ENCODE measurements around the gene NME4. TPM values are rescaled to one million over a fixed set of nuclear protein-coding genes. Genes with fewer than 3 reads are reported as not detected.

NME4 gene
- polyA plus RNA-seq, 2 donors = 40.3 to 41.9 TPM

GRCh38 chr16:392450-393030 is 4.5 kb upstream of the NME4 start:
- WGBS, 2 donors = 89 to 94% methylated on average over 7 of the region's 7 CpGs
- Histone ChIP-seq H3K36me3 (ENCODE audit: control insufficient read depth in 2 of 2, insufficient read depth in 2 of 2, low read length in 1 of 2) (no peaks in the 10 kb centered on the region), H3K9me3 (ENCODE audit: control insufficient read depth in 2 of 2, insufficient read depth in 1 of 2, low read depth in 1 of 2, low read length in 1 of 2) (peaks cover 0 to 4% of the 10 kb centered on the region in 2 donors), H3K4me3 (ENCODE audit: low read depth in 1 of 2, low read length in 2 of 2) (no peak overlapping the region), H3K27me3 (ENCODE audit: control insufficient read depth in 1 of 2, insufficient read depth in 2 of 2, low read length in 2 of 2) (no peaks in the 10 kb centered on the region), H3K4me1 (ENCODE audit: control insufficient read depth in 2 of 2, insufficient read depth in 2 of 2, low read length in 1 of 2) (no peaks in the 10 kb centered on the region), H3K27ac (ENCODE audit: low read depth in 2 of 2, low read length in 1 of 2) (no peak overlapping the region)

- WGBS, 2 donors = 31 to 41% methylated on average over 3 of the region's 3 CpGs
- H3K9me3 ChIP-seq (ENCODE audit: control insufficient read depth in 2 of 2, insufficient read depth in 1 of 2, low read depth in 1 of 2, low read length in 1 of 2) = peaks cover 0 to 4% of the 10 kb centered on the region in 2 donors
- no peaks in the 10 kb centered on the region for H3K36me3 ChIP-seq (ENCODE audit: control insufficient read depth in 2 of 2, insufficient read depth in 2 of 2, low read length in 1 of 2)
- no peak overlapping the region for H3K4me3 ChIP-seq (ENCODE audit: low read depth in 1 of 2, low read length in 2 of 2)
- H3K27ac ChIP-seq (ENCODE audit: low read depth in 2 of 2, low read length in 1 of 2) = no peak overlapping the region
- H3K27me3 ChIP-seq (ENCODE audit: control insufficient read depth in 1 of 2, insufficient read depth in 2 of 2, low read length in 2 of 2) = no peaks in the 10 kb centered on the region
- peaks cover 0 to 10% of the 10 kb centered on the region in 2 donors for H3K4me1 ChIP-seq (ENCODE audit: control insufficient read depth in 2 of 2, insufficient read depth in 2 of 2, low read length in 1 of 2)
Measured at GRCh38 chr16:396199-396598, 800 bp upstream of the NME4 start.

- peaks cover 0 to 10% of the 10 kb centered on the region in 2 donors for H3K4me1 ChIP-seq (ENCODE audit: control insufficient read depth in 2 of 2, insufficient read depth in 2 of 2, low read length in 1 of 2)
- H3K4me3 ChIP-seq (ENCODE audit: low read depth in 1 of 2, low read length in 2 of 2) = peak overlapping the region; percentile 12 to 62
- H3K9me3 ChIP-seq (ENCODE audit: control insufficient read depth in 2 of 2, insufficient read depth in 1 of 2, low read depth in 1 of 2, low read length in 1 of 2) = peaks cover 0 to 4% of the 10 kb centered on the region in 2 donors
- H3K27me3 ChIP-seq (ENCODE audit: control insufficient read depth in 1 of 2, insufficient read depth in 2 of 2, low read length in 2 of 2) = no peaks in the 10 kb centered on the region
- 6% methylated on average over 22 of the region's 22 CpGs for WGBS, 2 donors
- H3K27ac ChIP-seq (ENCODE audit: low read depth in 2 of 2, low read length in 1 of 2) = peak overlapping the region; percentile 59 to 61
- no peaks in the 10 kb centered on the region for H3K36me3 ChIP-seq (ENCODE audit: control insufficient read depth in 2 of 2, insufficient read depth in 2 of 2, low read length in 1 of 2)
Measured at GRCh38 chr16:396605-397004, 394 bp upstream of the NME4 start.

- H3K4me1 ChIP-seq (ENCODE audit: control insufficient read depth in 2 of 2, insufficient read depth in 2 of 2, low read length in 1 of 2) = peaks cover 0 to 10% of the 10 kb centered on the region in 2 donors
- no peak overlapping the region for H3K4me3 ChIP-seq (ENCODE audit: low read depth in 1 of 2, low read length in 2 of 2)
- H3K36me3 ChIP-seq (ENCODE audit: control insufficient read depth in 2 of 2, insufficient read depth in 2 of 2, low read length in 1 of 2) = no peaks in the 10 kb centered on the region
- H3K27ac ChIP-seq (ENCODE audit: low read depth in 2 of 2, low read length in 1 of 2) = peak overlapping the region in 1 of 2 donors; percentile 40
- no peaks in the 10 kb centered on the region for H3K27me3 ChIP-seq (ENCODE audit: control insufficient read depth in 1 of 2, insufficient read depth in 2 of 2, low read length in 2 of 2)
- no peaks in the 10 kb centered on the region for H3K9me3 ChIP-seq (ENCODE audit: control insufficient read depth in 2 of 2, insufficient read depth in 1 of 2, low read depth in 1 of 2, low read length in 1 of 2)
- 26 to 40% methylated on average over 21 to 29 of the region's 29 CpGs for WGBS, 2 donors
Measured at GRCh38 chr16:397736-398332, 835 bp downstream of the NME4 start.

- Histone ChIP-seq H3K9me3 (ENCODE audit: control insufficient read depth in 2 of 2, insufficient read depth in 1 of 2, low read depth in 1 of 2, low read length in 1 of 2) (no peaks in the 10 kb centered on the region), H3K4me3 (ENCODE audit: low read depth in 1 of 2, low read length in 2 of 2) (no peak overlapping the region), H3K36me3 (ENCODE audit: control insufficient read depth in 2 of 2, insufficient read depth in 2 of 2, low read length in 1 of 2) (no peaks in the 10 kb centered on the region), H3K27me3 (ENCODE audit: control insufficient read depth in 1 of 2, insufficient read depth in 2 of 2, low read length in 2 of 2) (no peaks in the 10 kb centered on the region), H3K4me1 (ENCODE audit: control insufficient read depth in 2 of 2, insufficient read depth in 2 of 2, low read length in 1 of 2) (peaks cover 0 to 10% of the 10 kb centered on the region in 2 donors), H3K27ac (ENCODE audit: low read depth in 2 of 2, low read length in 1 of 2) (peak overlapping the region in 1 of 2 donors; percentile 40)
- 80 to 81% methylated on average over 22 to 24 of the region's 24 CpGs for WGBS, 2 donors
Measured at GRCh38 chr16:398561-399339, 1.8 kb downstream of the NME4 start.

GRCh38 chr16:399340-400019 is 2.5 kb downstream of the NME4 start:
- H3K4me1 ChIP-seq (ENCODE audit: control insufficient read depth in 2 of 2, insufficient read depth in 2 of 2, low read length in 1 of 2) = peaks cover 0 to 10% of the 10 kb centered on the region in 2 donors

GRCh38 chr16:400061-400591 is 3.1 kb downstream of the NME4 start:
- Histone ChIP-seq H3K4me3 (ENCODE audit: low read depth in 1 of 2, low read length in 2 of 2) (peak overlapping the region; percentile 78 to 85), H3K36me3 (ENCODE audit: control insufficient read depth in 2 of 2, insufficient read depth in 2 of 2, low read length in 1 of 2) (no peaks in the 10 kb centered on the region), H3K27me3 (ENCODE audit: control insufficient read depth in 1 of 2, insufficient read depth in 2 of 2, low read length in 2 of 2) (no peaks in the 10 kb centered on the region), H3K9me3 (ENCODE audit: control insufficient read depth in 2 of 2, insufficient read depth in 1 of 2, low read depth in 1 of 2, low read length in 1 of 2) (no peaks in the 10 kb centered on the region), H3K27ac (ENCODE audit: low read depth in 2 of 2, low read length in 1 of 2) (peak overlapping the region; percentile 38 to 89), H3K4me1 (ENCODE audit: control insufficient read depth in 2 of 2, insufficient read depth in 2 of 2, low read length in 1 of 2) (peaks cover 0 to 10% of the 10 kb centered on the region in 2 donors)
- 53 to 71% methylated on average over 10 of the region's 10 CpGs for WGBS, 2 donors

More at GRCh38 chr16:399340-400019, 2.5 kb downstream of the NME4 start:
- no peaks in the 10 kb centered on the region for H3K27me3 ChIP-seq (ENCODE audit: control insufficient read depth in 1 of 2, insufficient read depth in 2 of 2, low read length in 2 of 2)
- no peaks in the 10 kb centered on the region for H3K36me3 ChIP-seq (ENCODE audit: control insufficient read depth in 2 of 2, insufficient read depth in 2 of 2, low read length in 1 of 2)
- H3K4me3 ChIP-seq (ENCODE audit: low read depth in 1 of 2, low read length in 2 of 2) = no peak overlapping the region
- WGBS, 2 donors = 76 to 80% methylated on average over 22 of the region's 22 CpGs
- H3K9me3 ChIP-seq (ENCODE audit: control insufficient read depth in 2 of 2, insufficient read depth in 1 of 2, low read depth in 1 of 2, low read length in 1 of 2) = no peaks in the 10 kb centered on the region
- no peak overlapping the region for H3K27ac ChIP-seq (ENCODE audit: low read depth in 2 of 2, low read length in 1 of 2)

GRCh38 chr16:401468-402348 is 4.7 kb downstream of the NME4 start, which contains the start of gene DECR2:
TSS of gene DECR2 (plus strand) at chr16:401885. CDS start at chr16:401964, 79 bp downstream.
- Histone ChIP-seq H3K9me3 (ENCODE audit: control insufficient read depth in 2 of 2, insufficient read depth in 1 of 2, low read depth in 1 of 2, low read length in 1 of 2) (no peaks in the 10 kb centered on the region), H3K27me3 (ENCODE audit: control insufficient read depth in 1 of 2, insufficient read depth in 2 of 2, low read length in 2 of 2) (no peaks in the 10 kb centered on the region), H3K27ac (ENCODE audit: low read depth in 2 of 2, low read length in 1 of 2) (peak within 1 kb of the TSS; percentile 92 to 97), H3K4me1 (ENCODE audit: control insufficient read depth in 2 of 2, insufficient read depth in 2 of 2, low read length in 1 of 2) (peaks cover 0 to 10% of the 10 kb centered on the region in 2 donors), H3K4me3 (ENCODE audit: low read depth in 1 of 2, low read length in 2 of 2) (peak within 1 kb of the TSS; percentile 78 to 85), H3K36me3 (ENCODE audit: control insufficient read depth in 2 of 2, insufficient read depth in 2 of 2, low read length in 1 of 2) (peaks cover 0 to 2% of the 10 kb centered on the region in 2 donors)
- 0 to 1% methylated on average over 74 to 91 of the region's 91 CpGs for WGBS, 2 donors
